Stimulated activated CD4-positive, alpha-beta T cell treated with anti-CD3 and anti-CD28 coated beads, Interleukin-4, amount 100 ng/mL, for 1 hour (primary cell): ENCODE data around the gene FCHO1.
"Not testable (repeated sequence)": the region's sequence is repeated elsewhere in the genome, so short reads cannot be mapped to it uniquely, and the experiment has no call there.

Experiments used
- DNase-seq: peaks from one replicate; pipeline ENCODE4 v3.0.0-alpha.2; 2020

Gene FCHO1

GRCh38 chr19:17796013-17796837 is 44.9 kb downstream of the FCHO1 start:
- no peak for DNase-seq

DNA sequence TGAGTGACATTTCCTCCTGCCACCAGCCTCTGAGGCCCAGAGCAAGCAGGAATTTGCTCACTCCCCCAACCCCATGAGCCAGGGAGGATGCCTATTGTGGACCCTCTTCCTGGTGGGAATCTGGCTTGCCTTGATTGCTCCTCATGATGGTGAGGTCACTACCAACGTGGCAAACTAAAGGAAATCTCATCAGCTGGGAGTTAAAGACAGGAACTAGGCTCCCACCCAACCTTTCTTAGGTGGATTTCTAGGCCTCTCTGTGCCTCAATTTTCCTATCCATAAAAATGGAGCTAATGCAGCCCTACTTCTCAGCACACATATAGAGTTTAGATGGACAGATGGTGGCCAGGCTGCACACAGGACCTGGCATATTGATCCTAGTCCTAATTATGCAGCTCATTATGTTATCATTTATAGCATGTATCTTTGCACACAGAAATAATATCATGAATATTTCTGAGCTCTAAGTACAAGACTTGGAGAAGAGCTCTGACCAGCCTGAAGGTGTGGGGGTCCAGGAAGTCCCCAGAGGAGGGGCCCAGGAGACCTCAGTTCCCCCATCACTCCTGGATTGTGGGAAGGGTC is 45.7 kb downstream of the FCHO1 start:
- DNase-seq, result no peak

DNA sequence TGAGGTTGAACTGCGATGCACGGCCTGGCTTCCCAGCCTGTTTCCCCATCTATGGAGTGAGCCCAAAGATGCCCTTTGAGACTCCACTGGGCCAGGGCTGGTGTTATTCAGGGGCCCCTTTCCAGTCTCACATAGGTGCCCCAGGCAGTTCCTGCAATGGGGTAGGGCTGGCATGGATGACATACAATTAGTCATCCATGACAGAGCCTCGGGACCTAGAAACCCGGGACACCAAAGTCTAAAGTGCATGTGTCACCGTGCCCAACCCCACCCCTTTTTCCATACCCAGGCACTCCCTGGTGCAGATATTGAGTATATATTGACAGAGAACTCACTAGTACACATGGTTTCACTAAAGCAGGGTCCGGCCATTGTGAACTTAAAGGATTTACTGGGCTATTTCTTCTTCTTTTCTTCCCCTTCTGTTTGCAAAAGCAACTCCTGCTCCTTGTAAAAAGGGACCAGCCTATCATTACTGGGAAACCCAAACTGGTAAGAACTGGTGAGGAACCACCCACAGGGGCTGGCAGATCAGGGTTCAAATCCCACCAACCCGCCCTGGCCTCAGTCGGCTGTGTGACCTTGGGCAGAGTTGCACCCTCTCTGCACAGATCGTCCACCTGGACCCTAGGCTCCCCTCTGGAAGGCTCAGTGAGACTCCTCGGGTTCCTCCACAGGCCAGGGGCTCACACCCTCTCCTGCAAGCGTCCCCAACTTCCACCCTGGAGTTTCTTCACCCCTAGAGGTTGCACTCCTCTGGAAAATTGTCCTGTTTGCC is 46.3 kb downstream of the FCHO1 start:
- peak; percentile 37 for DNase-seq

DNA sequence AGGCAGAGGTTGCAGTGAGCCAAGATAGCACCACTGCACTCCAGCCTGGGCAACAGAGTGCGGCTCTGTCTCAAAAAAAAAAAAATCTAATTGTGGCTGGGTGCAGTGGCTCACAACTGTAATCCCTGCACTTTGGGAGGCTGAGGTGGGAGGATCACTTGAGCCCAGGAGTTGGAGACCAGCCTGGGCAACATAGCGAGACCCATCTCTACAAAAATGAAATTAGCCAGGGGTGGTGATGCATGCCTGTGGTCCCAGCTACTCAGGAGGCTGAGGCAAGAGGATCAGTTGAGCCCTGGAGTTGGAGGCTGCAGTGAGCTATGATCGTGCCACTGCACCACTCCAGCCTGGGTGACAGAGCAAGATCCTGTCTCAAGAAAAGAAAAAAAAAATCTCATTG is 47.3 kb downstream of the FCHO1 start:
- DNase-seq, result not testable (repeated sequence)

- no peak for DNase-seq
Observed at GRCh38 chr19:17802137-17802858, 51.0 kb downstream of the FCHO1 start.

DNA sequence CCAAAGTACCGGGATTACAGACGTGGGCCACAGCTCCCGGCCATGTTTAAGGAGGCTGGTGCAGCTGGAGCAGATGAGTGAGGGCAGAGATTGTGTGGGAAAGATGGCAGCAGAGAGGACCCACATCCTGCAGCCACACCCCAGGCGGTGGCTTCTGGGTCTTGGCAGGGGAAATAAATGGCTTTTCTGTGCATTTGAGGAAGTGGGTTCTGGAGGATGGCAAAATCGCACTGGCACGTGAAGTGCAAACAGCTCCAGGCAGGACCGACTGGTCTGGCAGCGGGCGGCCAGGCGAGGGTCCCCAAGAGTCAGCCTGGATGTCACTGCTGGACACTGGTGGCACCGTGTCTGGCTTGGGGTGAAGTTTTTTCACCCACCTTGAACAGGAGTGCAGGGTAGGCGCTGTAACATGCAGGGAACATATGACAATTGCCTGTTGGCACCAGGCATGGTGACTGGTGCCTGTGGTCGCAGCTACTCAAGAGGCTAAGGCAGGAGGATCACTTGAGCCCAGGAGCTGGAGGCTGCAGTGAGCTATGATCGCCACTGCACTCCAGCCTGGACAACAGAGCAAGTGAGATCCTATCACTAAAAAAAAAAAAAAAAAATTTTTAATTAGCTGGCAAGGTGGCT is 52.1 kb downstream of the FCHO1 start:
- no peak for DNase-seq

- DNase-seq, result no peak
Observed at GRCh38 chr19:17805427-17805826, 54.1 kb downstream of the FCHO1 start.

DNA sequence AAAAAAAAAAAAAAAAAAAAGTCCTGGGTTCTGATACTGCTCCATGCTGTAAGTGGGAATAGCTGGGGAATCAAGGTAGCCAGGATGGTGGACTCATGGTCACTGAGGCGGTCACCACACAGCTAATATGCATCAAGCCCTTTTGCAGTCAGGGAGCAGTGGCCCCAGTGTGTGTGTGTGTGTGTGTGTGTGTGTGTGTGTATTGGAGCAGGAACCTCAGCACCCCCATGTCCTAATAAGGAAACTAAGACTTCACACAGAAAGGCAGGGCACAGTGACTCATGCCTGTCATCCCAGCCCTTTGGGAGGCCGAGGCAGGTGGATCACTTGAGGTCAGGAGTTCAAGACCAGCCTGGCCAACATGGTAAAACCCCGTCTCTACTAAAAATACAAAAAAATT is 55.7 kb downstream of the FCHO1 start:
- DNase-seq, result no peak

DNA sequence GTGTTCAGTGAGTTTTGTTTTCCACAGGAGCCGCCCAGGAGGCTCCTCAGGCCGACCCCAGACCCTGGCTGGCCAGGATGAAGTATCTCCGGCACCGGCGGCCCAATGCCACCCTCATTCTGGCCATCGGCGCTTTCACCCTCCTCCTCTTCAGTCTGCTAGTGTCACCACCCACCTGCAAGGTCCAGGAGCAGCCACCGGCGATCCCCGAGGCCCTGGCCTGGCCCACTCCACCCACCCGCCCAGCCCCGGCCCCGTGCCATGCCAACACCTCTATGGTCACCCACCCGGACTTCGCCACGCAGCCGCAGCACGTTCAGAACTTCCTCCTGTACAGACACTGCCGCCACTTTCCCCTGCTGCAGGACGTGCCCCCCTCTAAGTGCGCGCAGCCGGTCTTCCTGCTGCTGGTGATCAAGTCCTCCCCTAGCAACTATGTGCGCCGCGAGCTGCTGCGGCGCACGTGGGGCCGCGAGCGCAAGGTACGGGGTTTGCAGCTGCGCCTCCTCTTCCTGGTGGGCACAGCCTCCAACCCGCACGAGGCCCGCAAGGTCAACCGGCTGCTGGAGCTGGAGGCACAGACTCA is 56.5 kb downstream of the FCHO1 start:
- DNase-seq, result peak; percentile 25

- DNase-seq, result no peak
Observed at GRCh38 chr19:17811103-17811502, 59.8 kb downstream of the FCHO1 start.

- DNase-seq, result no peak
Observed at GRCh38 chr19:17811681-17812080, 60.4 kb downstream of the FCHO1 start.

DNA sequence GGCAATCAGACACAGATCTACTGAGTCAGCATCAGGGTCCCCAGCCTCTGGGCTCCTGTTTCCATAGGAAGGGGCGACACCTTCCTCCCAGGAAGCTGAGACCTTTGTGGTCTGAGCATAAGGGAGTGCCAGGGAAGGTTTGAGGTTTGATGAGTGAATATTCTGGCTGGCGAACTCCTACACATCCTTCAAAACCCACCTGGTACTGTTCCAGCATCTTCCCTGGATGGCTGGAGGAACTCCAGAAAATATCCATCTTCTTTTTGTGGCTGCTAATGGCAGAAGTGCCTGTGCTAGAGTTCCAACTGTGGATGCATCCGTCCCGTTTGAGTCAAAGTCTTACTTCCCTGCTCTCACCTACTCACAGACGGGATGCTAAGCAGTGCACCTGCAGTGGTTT is 60.8 kb downstream of the FCHO1 start:
- DNase-seq, result no peak

DNA sequence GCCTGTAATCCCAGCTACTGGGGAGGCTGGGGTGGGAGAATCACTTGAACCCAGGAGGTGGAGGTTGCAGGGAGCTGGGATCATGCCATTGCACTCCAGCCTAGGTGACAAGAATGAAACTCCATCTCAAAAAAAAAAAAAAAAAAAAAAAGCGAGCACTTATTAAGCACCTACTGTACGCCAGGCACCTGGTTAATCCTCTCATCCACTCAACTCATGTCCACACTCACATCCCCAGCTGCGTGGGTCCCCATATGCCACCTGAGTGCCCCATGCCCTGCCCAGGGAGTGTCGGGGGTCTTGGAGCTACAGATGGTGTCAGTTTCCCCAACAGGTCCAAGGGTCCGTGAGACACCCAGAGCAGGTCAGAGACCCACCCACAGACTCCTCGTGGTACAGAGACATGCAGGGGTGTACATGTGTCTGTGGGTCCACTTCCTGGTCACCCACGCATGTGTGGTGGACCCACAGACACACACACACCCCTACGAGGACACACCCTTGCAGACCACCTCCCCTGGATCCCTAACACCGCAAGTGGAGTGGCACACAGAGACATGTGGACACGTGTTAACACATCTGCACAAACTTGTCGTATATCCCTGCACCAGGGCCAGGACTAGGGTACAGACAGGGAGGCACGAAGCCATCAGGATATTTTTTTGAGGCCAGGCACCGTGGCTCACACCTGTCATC is 66.5 kb downstream of the FCHO1 start:
- DNase-seq, result no peak

DNA sequence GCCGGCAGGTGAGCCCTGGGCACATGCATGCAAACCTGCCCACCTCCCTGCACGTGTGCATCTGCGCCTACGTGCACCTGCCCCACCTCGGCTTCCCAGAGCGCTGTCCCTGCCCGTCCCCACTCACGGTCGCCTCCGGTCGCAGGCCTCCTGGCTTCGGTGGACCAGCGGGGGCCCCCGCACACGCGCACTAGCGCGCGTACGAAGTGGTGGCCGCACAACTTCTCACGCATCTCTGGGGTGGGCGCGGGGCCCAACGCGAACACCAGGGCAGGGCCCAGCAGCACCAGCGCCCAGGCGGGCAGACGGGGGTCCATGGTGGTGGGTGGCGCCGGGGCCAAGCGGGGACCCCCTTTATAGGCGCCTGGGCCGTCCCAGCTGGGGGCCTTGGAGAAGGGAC is 69.9 kb downstream of the FCHO1 start, which contains the start of gene INSL3:
Gene INSL3 (minus strand): TSS at position 330 of the 400 bp plus-strand sequence. CDS start 13 bp downstream, at position 317.
- DNase-seq, result no peak

- no peak for DNase-seq
Observed at GRCh38 chr19:17824339-17824738, 73.1 kb downstream of the FCHO1 start.

DNA sequence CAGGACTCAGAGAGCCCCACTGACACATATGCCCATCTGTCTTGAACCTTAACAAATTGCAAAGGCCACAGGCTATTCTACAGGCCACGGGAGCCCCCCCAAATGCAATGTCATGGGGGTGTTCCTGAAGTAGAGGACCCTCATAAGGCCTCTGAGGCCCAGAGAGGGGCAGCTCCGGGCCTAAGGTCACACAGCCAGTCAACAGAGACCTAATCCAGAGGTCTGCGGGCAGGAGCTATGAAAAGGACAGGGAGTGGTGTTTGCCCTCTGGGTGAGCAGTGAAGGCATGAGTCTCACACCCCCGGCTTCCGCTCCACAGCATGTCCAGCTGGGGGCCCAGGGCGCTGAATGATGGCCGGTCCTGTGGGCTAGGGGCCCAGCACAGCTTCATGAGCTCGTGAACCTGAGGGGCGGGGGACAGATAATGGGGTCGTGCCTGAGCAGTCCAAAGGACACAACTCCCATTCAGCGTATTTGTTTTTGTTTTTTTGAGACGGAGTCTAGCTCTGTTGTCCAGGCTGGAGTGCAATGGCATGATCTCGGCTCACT is 75.3 kb downstream of the FCHO1 start:
- DNase-seq, result no peak

DNA sequence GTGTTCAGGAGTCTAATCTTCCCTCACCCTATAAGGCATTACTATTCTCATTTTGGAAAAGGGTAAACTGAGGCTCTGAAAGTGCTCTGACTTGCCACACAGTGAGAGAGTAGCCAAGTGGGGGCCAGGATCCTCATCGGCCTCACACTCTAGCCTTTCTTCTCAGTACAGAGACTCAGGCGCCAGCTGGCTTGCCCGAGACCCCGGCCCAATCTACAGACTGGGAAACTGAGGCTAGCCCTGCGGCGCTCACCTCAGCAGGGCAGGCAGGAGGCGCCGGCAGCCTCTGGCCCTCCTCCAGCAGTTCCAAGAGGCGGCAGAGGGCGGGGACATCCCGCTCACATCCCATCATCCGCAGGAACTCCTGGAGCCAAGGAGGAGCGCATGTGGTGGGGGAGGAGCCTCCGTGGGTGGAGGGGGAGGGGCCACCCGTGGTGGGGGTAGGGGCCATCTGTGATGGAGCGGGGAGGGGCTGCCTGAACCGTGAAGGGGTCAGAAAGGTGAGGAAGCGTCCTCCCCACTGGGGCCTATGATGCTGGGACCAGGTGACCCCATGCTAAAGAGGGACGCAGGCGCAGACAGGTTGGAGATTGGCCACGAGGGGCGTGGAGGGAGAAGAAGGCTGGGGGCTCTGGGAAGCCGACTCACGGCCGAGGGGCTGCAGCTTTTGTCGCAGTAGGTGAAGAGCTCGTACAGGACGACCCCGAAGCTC is 78.7 kb downstream of the FCHO1 start:
- no peak for DNase-seq

DNA sequence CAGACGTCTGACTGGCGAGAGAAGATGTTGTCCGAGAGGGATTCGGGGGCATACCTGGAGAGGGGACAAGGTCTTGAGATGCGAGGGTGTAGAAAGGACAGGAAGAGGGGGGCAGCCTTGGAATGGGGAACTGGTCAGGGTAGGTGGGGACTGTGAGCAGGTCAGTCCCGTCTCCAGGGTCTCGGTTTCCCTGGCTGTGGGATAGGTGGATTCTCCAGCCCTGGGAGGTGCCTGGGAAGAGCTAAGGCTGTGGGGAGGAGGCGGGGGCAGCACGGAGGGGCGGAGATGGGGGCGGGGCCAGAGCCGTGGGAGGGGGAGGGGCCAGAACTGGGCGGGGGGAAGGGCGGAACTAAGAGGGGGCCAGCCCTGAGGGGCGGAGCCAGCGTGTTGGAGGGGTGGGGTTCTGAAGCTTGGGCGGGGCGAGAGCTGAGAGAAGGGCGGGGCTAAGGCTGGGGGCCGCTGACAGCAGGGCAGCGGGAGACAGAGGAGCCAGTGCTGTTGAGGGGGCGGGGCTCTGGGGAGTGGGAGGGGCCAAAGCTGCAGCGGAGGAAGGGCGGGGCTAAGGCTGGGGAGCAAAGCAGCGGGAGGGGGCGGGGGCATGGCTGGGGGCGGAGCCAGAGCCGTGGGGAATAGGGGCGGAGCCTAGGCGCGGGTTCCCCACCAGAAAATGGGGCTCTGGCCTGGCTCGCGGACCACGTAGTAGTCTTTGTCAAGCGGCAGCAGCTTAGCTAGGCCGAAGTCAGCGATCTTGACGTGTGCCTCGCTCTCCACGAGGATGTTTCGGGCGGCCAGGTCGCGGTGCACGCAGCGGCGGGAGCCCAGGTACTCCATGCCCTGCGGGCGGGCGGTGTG is 79.5 kb downstream of the FCHO1 start:
- DNase-seq, result peak; percentile 50

GRCh38 chr19:17831419-17831888 is 80.2 kb downstream of the FCHO1 start:
- DNase-seq, result no peak
